RWPE1 (cell line): ENCODE measurements around the gene MPPED2.

ENCODE experiments used
- CTCF ChIA-PET: fragments of 350-600 bp; sonication (Branson Sonifier 250); formaldehyde crosslinking; extraction: SDS; loops from one replicate; lab custom pipeline; 2021; lab: Yijun Ruan, JAX
- POLR2A ChIA-PET: fragments of 400-600 bp; formaldehyde crosslinking; extraction: SDS; loops from one replicate; lab custom pipeline; 2020; ENCODE audit warnings: antibody characterized with exemption; ENCODE audit not compliant: low non-redundant PET; lab: Yijun Ruan, JAX
- DNase-seq: peaks from one replicate; pipeline ENCODE4 v3.0.0; 2012; ENCODE audit warnings: low spot score
- H3K27ac ChIP-seq: fragments of 450-650 bp; 2 replicates; pipeline ENCODE4 v1.5.1; 2017
- TF ChIP-seq, protein P1 (sequence below): fragments of 450-650 bp; conservative IDR thresholded peaks from 2 replicates; pipeline ENCODE4 v1.5.1; 2017; ENCODE audit warnings: low read depth, mild to moderate bottlenecking

MPPED2 gene

DNA sequence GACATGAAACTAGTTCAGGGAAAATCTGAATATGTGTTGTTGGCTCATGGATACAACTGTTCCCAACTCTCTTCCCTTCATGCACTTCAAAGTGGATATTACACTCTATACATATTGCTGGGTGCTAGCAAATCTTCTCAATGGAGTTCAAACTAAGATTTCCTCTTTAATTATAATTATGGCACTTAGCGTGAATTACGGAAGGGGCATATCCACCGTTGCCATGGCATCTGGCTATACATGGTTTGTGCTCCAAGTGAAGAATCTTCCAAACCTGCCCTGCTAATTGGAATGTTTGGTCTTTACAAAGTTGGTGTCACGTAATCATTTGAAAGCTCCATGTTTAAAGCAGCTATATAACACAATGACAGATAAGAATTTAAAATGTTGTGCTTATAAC is 5.6 kb downstream of the MPPED2 start:
- TF ChIP-seq, protein P1, sequence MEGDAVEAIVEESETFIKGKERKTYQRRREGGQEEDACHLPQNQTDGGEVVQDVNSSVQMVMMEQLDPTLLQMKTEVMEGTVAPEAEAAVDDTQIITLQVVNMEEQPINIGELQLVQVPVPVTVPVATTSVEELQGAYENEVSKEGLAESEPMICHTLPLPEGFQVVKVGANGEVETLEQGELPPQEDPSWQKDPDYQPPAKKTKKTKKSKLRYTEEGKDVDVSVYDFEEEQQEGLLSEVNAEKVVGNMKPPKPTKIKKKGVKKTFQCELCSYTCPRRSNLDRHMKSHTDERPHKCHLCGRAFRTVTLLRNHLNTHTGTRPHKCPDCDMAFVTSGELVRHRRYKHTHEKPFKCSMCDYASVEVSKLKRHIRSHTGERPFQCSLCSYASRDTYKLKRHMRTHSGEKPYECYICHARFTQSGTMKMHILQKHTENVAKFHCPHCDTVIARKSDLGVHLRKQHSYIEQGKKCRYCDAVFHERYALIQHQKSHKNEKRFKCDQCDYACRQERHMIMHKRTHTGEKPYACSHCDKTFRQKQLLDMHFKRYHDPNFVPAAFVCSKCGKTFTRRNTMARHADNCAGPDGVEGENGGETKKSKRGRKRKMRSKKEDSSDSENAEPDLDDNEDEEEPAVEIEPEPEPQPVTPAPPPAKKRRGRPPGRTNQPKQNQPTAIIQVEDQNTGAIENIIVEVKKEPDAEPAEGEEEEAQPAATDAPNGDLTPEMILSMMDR = no peak
- no peak for DNase-seq
- CTCF ChIA-PET = interaction anchor here (0.5 to 0.6 kb wide), 2 partner anchors 36 to 42 kb away, joined by 3 read pairs; no protein-coding TSS in a partner anchor
- H3K27ac ChIP-seq = no peak overlapping the region
- POLR2A ChIA-PET = no interaction called here

- ChIA-PET CTCF (no interaction called here), POLR2A (no interaction called here)
- no peak overlapping the region for H3K27ac ChIP-seq
- DNase-seq = no peak
- TF ChIP-seq, protein P1 = no peak
Observed at GRCh38 chr11:30579415-30580175, 6.6 kb downstream of the MPPED2 start.

GRCh38 chr11:30578406-30578805 is 7.7 kb downstream of the MPPED2 start:
- DNase-seq = no peak
- TF ChIP-seq, protein P1 = no peak
- CTCF ChIA-PET = no interaction called here
- POLR2A ChIA-PET = no interaction called here
- no peak overlapping the region for H3K27ac ChIP-seq

DNA sequence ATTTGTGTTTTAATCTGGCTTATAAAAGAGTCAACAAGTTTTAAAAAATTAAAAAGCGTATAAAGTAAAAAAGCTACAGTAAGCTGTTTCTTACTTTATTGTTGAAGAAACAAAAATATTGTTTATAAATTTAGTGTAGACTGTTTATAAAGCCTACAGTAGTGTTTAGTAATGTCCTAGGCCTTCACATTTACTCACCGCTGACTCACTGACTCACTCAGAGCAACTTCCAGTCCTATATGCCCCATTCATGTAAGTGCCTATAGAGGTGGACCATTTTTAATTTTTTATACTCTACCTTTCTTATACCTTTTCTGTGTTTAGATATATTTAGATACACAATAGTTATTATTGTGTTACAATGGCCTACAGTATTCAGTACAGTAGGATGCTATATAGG is 12.2 kb downstream of the MPPED2 start:
- POLR2A ChIA-PET = no interaction called here
- no peak for DNase-seq
- TF ChIP-seq, protein P1 = no peak
- no peak overlapping the region for H3K27ac ChIP-seq
- CTCF ChIA-PET = interaction anchor here (0.6 to 0.7 kb wide), 3 partner anchors 25 to 444 kb away, joined by 3 to 6 read pairs (median 4); no protein-coding TSS in a partner anchor

DNA sequence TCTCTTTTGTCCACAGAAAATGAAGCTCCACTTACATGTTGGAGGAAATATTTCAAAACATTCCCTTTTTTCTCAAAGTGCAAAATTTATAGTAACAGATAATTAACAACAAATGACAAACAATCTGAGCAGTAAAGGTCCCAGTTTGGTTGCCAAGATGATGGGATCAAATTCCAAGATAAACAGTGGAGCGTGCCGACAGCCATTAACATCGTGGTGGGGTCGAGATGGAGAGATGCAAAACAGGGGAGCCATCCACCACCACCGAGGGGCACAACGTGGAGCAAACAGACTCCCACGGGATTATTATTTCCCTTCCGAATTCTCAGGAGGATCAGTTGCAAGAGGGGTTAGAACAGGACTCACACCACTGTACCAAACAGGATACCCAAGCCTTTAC is 17.2 kb downstream of the MPPED2 start:
- no peak overlapping the region for H3K27ac ChIP-seq
- no peak for DNase-seq
- ChIA-PET CTCF (no interaction called here), POLR2A (no interaction called here)
- TF ChIP-seq, protein P1 = no peak

DNA sequence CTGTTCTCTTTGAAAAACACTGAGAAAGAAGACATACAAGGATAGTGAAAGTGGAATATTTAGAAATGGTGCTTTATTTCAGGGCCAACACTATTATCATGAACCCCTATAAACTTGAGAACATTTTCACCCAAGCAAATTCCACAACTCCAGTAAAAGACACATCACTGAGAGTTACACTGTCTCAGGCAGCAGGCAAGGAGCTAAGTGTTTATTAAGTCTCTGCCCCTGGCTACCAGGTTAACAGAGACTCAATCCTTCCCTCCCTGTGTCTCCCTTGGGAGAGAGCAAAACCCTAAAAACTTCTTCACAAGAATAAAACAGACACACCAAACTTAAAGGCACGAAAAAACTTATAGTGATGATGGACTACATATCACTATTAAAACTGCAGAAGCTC is 18.5 kb downstream of the MPPED2 start:
- CTCF ChIA-PET = interaction anchor here (1.1 kb wide), 1 partner anchor 15 kb away, joined by 3 read pairs; no protein-coding TSS in a partner anchor
- POLR2A ChIA-PET = no interaction called here
- DNase-seq = no peak
- no peak overlapping the region for H3K27ac ChIP-seq
- TF ChIP-seq, protein P1 = no peak
